Loucy (cell line): ENCODE measurements around the gene RNF103.
A peak's percentile ranks its signal among the peaks of the same experiment; 100 is the strongest.

Experiments used
- H2AFZ ChIP-seq: fragments of 200-600 bp; sonication (generic); 2 replicates; pipeline ENCODE4 v1.6.0; 2016; ENCODE audit warnings: antibody characterized with exemption, mild to moderate bottlenecking, low read length, moderate library complexity
- H3F3A ChIP-seq: fragments of 200-600 bp; 2 replicates; pipeline ENCODE4 v1.6.0; 2016; ENCODE audit warnings: antibody characterized with exemption, low read depth, mild to moderate bottlenecking
- H3K27me3 ChIP-seq: fragments of 200-600 bp; sonication (generic); 2 replicates; pipeline ENCODE4 v1.6.1; 2014; ENCODE audit warnings: low read length, mild to moderate bottlenecking; ENCODE audit not compliant: insufficient read depth, poor library complexity, severe bottlenecking
- H3K36me3 ChIP-seq: fragments of 200-600 bp; sonication (generic); 2 replicates; pipeline ENCODE4 v1.6.1; 2016; ENCODE audit warnings: low read length; ENCODE audit not compliant: insufficient read depth
- H3K4me1 ChIP-seq: fragments of 200-600 bp; sonication (generic); 2 replicates; pipeline ENCODE4 v1.5.1; 2014; ENCODE audit warnings: low read length, mild to moderate bottlenecking; ENCODE audit not compliant: insufficient read depth, poor library complexity, severe bottlenecking
- H3K4me2 ChIP-seq: fragments of 200-600 bp; sonication (generic); 2 replicates; pipeline ENCODE4 v1.6.0; 2014; ENCODE audit warnings: antibody characterized with exemption, low read length, low read depth, mild to moderate bottlenecking; ENCODE audit not compliant: poor library complexity, severe bottlenecking
- H3K4me3 ChIP-seq: fragments of 200-600 bp; sonication (generic); 2 replicates; pipeline ENCODE4 v1.5.1; 2014; ENCODE audit warnings: low read length, mild to moderate bottlenecking, mixed read lengths; ENCODE audit not compliant: poor library complexity, severe bottlenecking
- H3K79me2 ChIP-seq: fragments of 200-600 bp; sonication (generic); 2 replicates; pipeline ENCODE4 v1.6.1; 2014; ENCODE audit warnings: low read length; ENCODE audit not compliant: insufficient read depth
- H3K9ac ChIP-seq: fragments of 200-600 bp; sonication (generic); 2 replicates; pipeline ENCODE4 v1.6.0; 2014; ENCODE audit warnings: mild to moderate bottlenecking, low read depth, low read length, moderate library complexity; ENCODE audit not compliant: poor library complexity, severe bottlenecking
- H3K9me2 ChIP-seq: fragments of 200-600 bp; sonication (generic); replicated peaks from 2 replicates; pipeline ENCODE4 v1.6.1; 2016; ENCODE audit warnings: low read depth, low read length, mixed read lengths
- H3K9me3 ChIP-seq: fragments of 200-600 bp; sonication (generic); 2 replicates; pipeline ENCODE4 v1.6.1; 2014; ENCODE audit warnings: mild to moderate bottlenecking, antibody characterized with exemption, low read length, low read depth; ENCODE audit not compliant: insufficient read depth
- H4K20me1 ChIP-seq: fragments of 200-600 bp; sonication (generic); 2 replicates; pipeline ENCODE4 v1.6.0; 2014; ENCODE audit warnings: antibody characterized with exemption, low read length, mild to moderate bottlenecking; ENCODE audit not compliant: insufficient read depth, poor library complexity, severe bottlenecking
- EZH2phosphoT487 ChIP-seq: fragments of 200-600 bp; IDR thresholded peaks from 2 replicates; pipeline ENCODE4 v1.6.1; 2018; ENCODE audit warnings: antibody characterized with exemption, mild to moderate bottlenecking, moderate library complexity, borderline replicate concordance
- TF ChIP-seq, protein P1 (sequence below): fragments of 200-600 bp; sonication (generic); conservative IDR thresholded peaks from 2 replicates; pipeline ENCODE4 v1.5.1; 2014; ENCODE audit warnings: mild to moderate bottlenecking, antibody characterized with exemption, low read length

Gene RNF103

DNA sequence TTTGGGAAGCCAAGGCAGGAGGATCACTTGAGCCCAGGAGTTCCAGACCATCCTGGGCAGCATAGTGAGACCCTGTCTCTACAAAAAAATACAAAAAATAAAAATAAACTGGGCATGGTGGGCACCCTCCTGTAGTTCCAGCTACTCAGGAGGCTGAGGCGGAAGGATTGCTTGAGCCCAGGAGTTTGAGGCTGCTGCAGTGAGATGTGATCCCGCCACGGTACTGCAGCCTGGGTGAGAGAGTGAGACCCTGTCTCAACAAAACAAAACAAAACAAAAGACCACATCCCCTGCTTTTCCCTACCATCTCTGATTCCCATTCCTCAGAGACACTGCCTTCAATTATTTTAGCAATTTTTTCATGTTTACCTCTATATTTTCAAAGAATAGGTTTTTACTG, 3.9 kb upstream of the RNF103 start:
- Histone ChIP-seq H3K9me2 (no peaks in the 10 kb centered on the region), H4K20me1 (peaks cover 2% of the 10 kb centered on the region), H3K9ac (no peak overlapping the region), H3K4me3 (no peak overlapping the region), H3K79me2 (peaks cover 5% of the 10 kb centered on the region), H3K4me2 (no peak overlapping the region), H3K9me3 (no peaks in the 10 kb centered on the region), H3K27me3 (no peaks in the 10 kb centered on the region), H2AFZ (no peak overlapping the region), H3F3A (no peaks in the 10 kb centered on the region), H3K36me3 (no peaks in the 10 kb centered on the region), H3K4me1 (peaks cover 5% of the 10 kb centered on the region)
- TF ChIP-seq, protein P1, sequence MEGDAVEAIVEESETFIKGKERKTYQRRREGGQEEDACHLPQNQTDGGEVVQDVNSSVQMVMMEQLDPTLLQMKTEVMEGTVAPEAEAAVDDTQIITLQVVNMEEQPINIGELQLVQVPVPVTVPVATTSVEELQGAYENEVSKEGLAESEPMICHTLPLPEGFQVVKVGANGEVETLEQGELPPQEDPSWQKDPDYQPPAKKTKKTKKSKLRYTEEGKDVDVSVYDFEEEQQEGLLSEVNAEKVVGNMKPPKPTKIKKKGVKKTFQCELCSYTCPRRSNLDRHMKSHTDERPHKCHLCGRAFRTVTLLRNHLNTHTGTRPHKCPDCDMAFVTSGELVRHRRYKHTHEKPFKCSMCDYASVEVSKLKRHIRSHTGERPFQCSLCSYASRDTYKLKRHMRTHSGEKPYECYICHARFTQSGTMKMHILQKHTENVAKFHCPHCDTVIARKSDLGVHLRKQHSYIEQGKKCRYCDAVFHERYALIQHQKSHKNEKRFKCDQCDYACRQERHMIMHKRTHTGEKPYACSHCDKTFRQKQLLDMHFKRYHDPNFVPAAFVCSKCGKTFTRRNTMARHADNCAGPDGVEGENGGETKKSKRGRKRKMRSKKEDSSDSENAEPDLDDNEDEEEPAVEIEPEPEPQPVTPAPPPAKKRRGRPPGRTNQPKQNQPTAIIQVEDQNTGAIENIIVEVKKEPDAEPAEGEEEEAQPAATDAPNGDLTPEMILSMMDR, result no peak
- TF ChIP-seq EZH2phosphoT487, result no peak

DNA sequence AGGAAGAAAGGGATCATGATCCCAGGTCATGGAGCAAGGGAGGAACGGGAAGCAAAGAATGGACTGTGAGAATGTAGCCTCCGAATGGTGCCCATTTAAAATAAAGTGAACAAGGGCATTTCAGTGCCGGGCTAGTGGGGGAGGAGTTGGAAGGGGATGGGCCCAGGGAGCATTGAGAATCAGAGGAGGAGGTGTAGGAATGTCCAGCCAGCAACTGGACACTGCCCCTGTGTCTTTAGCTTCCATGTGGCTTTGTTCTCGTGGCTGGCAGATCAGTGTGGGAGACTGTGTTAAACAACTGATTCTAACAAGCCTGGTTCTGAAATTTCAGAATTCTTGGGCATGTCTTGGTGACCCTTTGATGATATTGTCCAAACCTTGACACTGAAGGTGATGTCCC, 1.4 kb upstream of the RNF103 start:
- Histone ChIP-seq H3K27me3 (no peaks in the 10 kb centered on the region), H3F3A (no peaks in the 10 kb centered on the region), H2AFZ (no peak overlapping the region), H3K9me2 (no peaks in the 10 kb centered on the region), H3K4me1 (peaks cover 27% of the 10 kb centered on the region), H3K36me3 (no peaks in the 10 kb centered on the region), H3K4me3 (no peak overlapping the region), H3K79me2 (peaks cover 29% of the 10 kb centered on the region), H3K9ac (no peak overlapping the region), H3K4me2 (no peak overlapping the region), H4K20me1 (peaks cover 26% of the 10 kb centered on the region), H3K9me3 (no peaks in the 10 kb centered on the region)
- TF ChIP-seq EZH2phosphoT487, result no peak
- TF ChIP-seq, protein P1, result no peak

DNA sequence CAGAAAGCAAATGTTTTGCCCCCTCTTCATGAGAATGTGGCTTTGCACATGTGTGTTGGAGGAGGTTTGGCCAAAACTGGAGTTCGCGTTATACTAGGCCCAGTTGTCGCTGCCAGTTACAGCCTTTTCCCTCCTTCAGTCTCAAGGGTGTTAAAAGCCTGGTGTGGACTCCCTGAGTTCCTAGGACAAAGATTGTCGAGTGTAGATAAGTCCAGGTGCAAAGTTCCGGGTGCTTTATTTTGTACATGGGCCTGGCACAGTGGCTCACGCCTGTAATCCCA, 542 bp upstream of the RNF103 start:
- Histone ChIP-seq H3K9ac (peak overlapping the region; percentile 72), H3K4me3 (peak overlapping the region; percentile 97), H3K79me2 (peaks cover 38% of the 10 kb centered on the region), H3K36me3 (no peaks in the 10 kb centered on the region), H3F3A (no peaks in the 10 kb centered on the region), H3K9me3 (no peaks in the 10 kb centered on the region), H3K9me2 (no peaks in the 10 kb centered on the region), H3K27me3 (no peaks in the 10 kb centered on the region), H3K4me1 (peaks cover 35% of the 10 kb centered on the region), H4K20me1 (peaks cover 33% of the 10 kb centered on the region), H3K4me2 (peak overlapping the region; percentile 78), H2AFZ (peak overlapping the region; percentile 95)
- TF ChIP-seq EZH2phosphoT487, result no peak
- TF ChIP-seq, protein P1, result no peak
